22Rv1 (cell line): Measurements from ENCODE around the gene KYNU.
"Not testable (repeated sequence)": the region's sequence is repeated elsewhere in the genome, so short reads cannot be mapped to it uniquely, and the experiment has no call there.

ENCODE experiments used
- H3K27ac ChIP-seq: fragments of 450-650 bp; 2 replicates; pipeline ENCODE4 v1.5.1; 2017
- CTCF ChIP-seq: fragments of 450-650 bp; IDR thresholded peaks from 2 replicates; pipeline ENCODE4 v1.5.1; 2017; ENCODE audit warnings: mild to moderate bottlenecking
- ZFX ChIP-seq: fragments of 450-650 bp; IDR thresholded peaks from 2 replicates; pipeline ENCODE4 v1.6.1; 2017; ENCODE audit warnings: antibody characterized with exemption, borderline replicate concordance

The KYNU gene

GRCh38 chr2:143026411-143027054 is 149.1 kb downstream of the KYNU start:
- no peak for TF ChIP-seq CTCF
- no peak for TF ChIP-seq ZFX

GRCh38 chr2:143029141-143029540 is 151.7 kb downstream of the KYNU start:
- H3K27ac ChIP-seq, result no peak overlapping the region
- TF ChIP-seq ZFX, result no peak
- no peak for TF ChIP-seq CTCF

More at GRCh38 chr2:143026411-143027054, 149.1 kb downstream of the KYNU start:
- H3K27ac ChIP-seq, result no peak overlapping the region

GRCh38 chr2:143030127-143030526 is 152.7 kb downstream of the KYNU start:
- no peak overlapping the region for H3K27ac ChIP-seq

GRCh38 chr2:143034292-143035074 is 157.0 kb downstream of the KYNU start:
- H3K27ac ChIP-seq, result no peak overlapping the region

More at GRCh38 chr2:143030127-143030526, 152.7 kb downstream of the KYNU start:
- TF ChIP-seq ZFX, result no peak
- no peak for TF ChIP-seq CTCF

GRCh38 chr2:143051465-143051864 is 174.0 kb downstream of the KYNU start:
- H3K27ac ChIP-seq, result no peak overlapping the region
- TF ChIP-seq CTCF, result no peak
- no peak for TF ChIP-seq ZFX

More at GRCh38 chr2:143034292-143035074, 157.0 kb downstream of the KYNU start:
- TF ChIP-seq CTCF (peak; percentile 84), ZFX (no peak)

- not testable (repeated sequence) for H3K27ac ChIP-seq
Observed at GRCh38 chr2:143053437-143053836, 176.0 kb downstream of the KYNU start.

GRCh38 chr2:143056550-143056949 is 179.1 kb downstream of the KYNU start:
- TF ChIP-seq CTCF, result no peak
- TF ChIP-seq ZFX, result no peak
- no peak overlapping the region for H3K27ac ChIP-seq
